Activated CD8-positive, alpha-beta memory T cell treated with anti-CD3 and anti-CD28 coated beads, Interleukin-2, amount 50 U/mL, for 1 hour (primary cell): ENCODE measurements around the gene PGBD2.
"Not testable (repeated sequence)": the region's sequence is repeated elsewhere in the genome, so short reads cannot be mapped to it uniquely, and the experiment has no call there.

ENCODE experiments used
- DNase-seq: peaks from one replicate; pipeline ENCODE4 v3.0.0-alpha.2; 2020; ENCODE audit errors: extremely low read depth

The PGBD2 gene

DNA sequence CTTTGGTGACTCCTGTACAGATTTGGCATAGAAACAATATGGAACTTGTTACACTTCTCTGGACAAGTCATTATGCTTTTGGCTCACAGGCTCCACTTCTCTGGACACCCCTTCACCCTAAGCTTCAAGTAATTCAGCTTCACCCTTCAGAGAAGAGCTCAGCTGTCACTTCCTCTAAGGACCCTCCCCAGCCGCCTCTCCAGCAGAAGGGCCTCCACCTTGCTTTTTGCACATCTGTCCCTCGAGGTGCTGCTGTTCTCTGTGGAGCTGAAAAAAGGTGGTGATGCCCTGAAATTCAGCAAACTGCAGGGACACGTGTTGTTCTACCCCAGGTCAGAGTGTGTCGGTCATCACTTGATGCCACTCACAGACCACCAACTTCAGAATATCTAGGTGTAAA, 19.8 kb downstream of the PGBD2 start:
- DNase-seq = not testable (repeated sequence)

DNA sequence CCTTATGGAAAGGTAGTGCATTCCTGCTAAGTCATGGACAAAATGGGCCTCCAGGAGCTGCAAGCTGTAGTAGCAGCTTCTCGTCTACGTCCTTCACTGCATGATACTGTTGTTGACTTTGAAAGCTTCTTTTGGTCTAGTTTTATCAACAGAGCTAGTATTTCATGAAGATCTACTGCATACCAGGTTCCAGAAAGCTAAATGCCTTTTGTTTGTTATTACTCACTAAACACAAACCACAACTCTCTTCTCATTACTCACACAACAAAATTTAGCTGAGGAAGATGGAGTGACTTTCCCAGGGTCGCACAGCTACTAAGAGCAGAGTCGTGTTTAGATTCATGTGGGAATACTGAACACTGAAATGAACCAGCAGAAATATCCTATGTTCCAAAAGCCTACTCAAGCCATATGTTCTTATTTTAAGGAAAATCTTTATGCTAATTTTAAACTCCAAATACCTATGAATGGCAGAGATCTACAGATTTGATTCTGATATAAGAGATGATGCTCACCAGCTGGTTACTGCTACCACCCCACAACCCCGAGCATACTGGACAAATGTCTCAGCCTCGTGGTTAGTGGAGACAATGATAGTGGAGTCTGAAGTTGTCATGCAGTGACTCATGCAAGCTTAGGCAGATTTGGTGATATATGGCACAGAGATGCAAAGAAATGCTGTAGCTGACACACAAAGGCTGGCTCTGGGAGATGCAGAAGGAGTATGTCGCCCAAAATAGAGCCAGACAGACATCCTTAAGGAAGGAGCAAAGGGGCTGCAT, 20.6 kb downstream of the PGBD2 start:
- DNase-seq = no peak

DNA sequence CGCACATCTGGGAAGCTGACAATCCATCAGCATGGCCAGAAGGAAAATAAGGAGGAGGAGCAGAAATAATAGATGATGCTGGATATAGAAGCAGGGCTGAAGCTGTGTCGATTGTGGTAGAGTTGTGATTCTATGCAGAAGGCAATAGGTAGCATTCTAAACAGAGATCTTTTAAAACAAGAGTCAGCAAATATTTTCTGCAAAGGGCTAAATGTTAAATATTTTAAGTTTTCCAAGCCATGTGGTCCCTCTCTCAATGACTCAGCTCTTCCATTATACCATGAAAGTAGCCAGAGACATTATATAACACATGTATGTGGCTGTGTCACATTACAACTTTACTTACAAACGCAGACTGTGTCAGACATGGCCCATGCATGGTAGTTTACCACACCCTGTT, 21.2 kb downstream of the PGBD2 start:
- DNase-seq = not testable (repeated sequence)

DNA sequence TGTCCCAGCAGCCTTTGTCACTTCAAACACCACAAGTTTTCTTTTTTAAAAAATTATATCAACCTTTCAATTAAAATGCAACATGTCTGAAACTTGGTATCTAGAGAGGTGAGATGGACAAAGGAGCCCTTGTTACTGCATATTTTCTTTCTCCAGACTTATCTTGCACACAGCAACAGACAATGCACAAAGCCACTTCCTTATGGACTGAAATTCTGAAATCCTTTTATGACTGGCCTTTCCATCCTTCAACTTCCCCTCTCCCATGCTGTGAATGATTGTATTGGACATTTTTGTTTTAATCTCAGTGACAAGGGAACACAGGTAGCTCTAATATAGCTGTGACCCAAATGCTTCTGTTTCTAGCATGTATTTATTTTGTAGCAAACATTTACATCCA, 22.1 kb downstream of the PGBD2 start:
- DNase-seq = not testable (repeated sequence)

DNA sequence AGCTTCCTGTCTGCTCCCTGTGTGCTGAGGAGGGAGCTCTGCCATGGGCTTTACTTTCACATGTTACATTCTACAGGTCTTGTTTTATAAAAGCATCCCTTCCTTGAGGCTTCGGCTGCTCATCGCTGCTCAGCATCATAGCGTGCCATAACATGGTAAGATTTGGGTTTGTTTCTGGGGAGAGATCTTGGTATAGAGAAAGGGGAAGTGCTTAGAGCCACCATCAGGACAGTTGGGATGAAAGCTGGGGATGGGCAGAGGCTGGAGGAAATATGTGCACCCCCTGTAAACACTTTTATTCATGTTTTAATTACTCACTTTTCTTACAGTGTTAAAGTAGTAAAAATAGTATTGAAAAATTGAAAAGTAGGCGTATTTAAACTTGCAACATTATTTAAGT, 24.0 kb downstream of the PGBD2 start:
- DNase-seq = not testable (repeated sequence)

DNA sequence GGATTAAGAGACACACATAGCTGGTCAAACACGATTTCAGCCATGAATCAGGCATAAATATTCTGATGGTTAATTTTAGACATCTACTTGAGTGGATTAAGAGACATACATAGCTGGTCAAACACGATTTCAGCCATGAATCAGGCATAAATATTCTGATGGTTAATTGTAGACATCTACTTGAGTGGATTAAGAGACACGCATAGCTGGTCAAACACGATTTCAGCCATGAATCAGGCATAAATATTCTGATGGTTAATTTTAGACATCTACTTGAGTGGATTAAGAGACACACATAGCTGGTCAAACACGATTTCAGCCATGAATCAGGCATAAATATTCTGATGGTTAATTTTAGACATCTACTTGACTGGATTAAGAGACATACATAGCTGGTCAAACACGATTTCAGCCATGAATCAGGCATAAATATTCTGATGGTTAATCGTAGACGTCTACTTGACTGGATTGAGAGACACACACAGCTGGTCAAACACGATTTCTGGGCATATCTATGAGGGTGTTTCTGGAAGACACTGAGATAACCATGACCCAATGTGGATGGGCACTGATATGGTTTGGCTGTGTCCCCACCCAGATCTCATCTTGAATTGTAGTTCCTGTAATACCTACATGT, 32.3 kb downstream of the PGBD2 start:
- DNase-seq = not testable (repeated sequence)

DNA sequence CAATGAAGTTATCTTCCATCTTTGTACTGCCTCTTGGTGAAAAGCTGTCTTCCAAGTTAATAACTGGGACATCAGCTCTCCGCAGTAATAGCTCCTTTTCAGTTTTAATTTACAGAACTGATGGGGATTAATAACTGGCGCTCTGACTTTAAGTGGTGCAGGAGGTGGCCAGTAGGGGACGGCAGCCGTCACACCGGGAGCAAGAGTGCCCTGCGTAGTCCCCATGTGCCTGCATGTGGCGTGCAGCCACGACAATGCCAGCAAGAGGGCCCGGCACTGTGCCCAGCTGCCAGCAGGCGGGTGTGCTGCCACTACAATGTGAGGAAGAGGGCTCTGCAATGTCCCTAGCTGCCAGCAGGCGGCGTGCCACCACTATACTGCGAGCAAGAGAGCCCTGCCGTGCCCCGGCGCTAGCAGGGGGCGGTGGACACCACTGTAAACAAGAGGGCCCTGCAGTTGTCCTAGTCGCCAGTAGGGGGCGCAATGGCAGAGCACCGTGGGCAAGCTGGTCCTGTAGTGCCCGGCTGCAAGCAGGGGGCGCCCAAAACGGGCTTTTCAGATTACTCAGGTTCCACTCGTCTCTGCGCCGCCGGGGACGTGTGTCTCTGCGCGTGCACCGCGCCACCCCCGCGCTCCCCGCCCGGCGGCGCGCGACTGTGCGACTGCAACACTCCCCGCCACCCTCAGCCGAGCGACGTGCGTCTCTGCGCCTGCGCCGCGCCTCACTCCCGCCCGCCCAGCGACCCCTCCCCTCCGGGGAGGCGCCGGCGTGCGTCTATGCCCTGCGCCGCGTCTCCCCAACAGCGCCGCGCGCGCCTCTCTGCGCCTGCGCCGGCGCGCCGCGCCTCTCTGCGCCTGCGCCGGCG, 38.3 kb downstream of the PGBD2 start:
- DNase-seq = not testable (repeated sequence)

DNA sequence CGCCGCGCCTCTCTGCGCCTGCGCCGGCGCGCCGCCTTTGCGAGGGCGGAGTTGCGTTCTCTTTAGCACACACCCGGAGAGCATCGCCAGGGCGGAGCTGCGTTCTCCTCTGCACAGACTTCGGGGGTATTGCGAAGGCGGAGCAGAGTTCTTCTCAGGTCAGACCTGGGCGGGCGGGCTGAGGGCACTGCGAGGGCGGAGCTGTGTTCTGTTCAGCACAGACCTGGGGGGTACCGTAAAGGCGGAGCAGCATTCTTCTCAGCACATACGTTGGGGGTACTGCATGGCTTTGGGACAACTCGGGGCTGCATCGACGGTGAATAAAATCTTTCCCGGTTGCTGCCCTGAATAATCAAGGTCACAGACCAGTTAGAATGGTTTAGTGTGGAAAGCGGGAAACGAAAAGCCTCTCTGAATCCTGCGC, 39.0 kb downstream of the PGBD2 start:
- not testable (repeated sequence) for DNase-seq

DNA sequence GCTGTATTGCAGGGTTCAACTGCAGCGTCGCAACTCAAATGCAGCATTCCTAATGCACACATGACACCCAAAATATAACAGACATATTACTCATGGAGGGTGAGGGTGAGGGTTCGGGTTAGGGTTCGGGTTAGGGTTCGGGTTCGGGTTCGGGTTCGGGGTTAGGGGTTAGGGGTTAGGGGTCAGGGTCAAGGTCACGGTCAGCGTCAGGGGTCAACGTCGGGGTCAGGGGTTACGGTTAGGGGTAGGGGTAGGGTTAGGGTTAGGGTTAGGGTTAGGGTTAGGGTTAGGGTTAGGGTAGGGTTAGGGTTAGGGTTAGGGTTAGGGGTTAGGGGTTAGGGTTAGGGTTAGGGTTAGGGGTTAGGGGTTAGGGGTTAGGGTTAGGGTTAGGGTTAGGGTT, 39.4 kb downstream of the PGBD2 start:
- not testable (repeated sequence) for DNase-seq

DNA sequence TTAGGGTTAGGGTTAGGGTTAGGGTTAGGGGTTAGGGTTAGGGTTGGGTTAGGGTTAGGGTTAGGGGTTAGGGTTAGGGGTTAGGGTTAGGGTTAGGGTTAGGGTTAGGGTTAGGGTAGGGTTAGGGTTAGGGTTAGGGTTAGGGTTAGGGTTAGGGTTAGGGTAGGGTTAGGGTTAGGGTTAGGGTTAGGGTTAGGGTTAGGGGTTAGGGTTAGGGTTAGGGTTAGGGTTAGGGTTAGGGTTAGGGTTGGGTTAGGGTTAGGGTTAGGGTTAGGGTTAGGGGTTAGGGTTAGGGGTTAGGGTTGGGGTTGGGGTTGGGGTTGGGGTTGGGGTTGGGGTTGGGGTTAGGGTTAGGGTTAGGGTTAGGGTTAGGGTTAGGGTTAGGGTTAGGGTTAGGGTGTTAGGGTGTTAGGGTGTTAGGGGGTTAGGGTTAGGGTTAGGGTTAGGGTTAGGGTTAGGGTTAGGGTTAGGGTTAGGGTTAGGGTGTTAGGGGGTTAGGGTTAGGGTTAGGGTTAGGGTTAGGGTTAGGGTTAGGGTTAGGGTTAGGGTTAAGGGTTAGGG, 39.9 kb downstream of the PGBD2 start:
- not testable (repeated sequence) for DNase-seq
